CD14-positive monocyte (primary cell): ENCODE results near the gene SLC44A2. TPM values are rescaled to one million over a fixed set of nuclear protein-coding genes. Genes with fewer than 3 reads are reported as not detected.

Experiments used
- DNase-seq, 3 donors: peaks; one replicate each; pipeline ENCODE4 v3.0.0-alpha.2; 2011 to 2022
- H2AFZ ChIP-seq: 2 replicates; pipeline ENCODE4 v1.6.0; 2012; ENCODE audit warnings: mild to moderate bottlenecking, low read depth, low read length, inconsistent platforms; ENCODE audit not compliant: insufficient read depth, poor library complexity, severe bottlenecking
- H3K27ac ChIP-seq, 2 donors: 1 replicate in 1 of 2; 2 replicates in 1 of 2; pipeline ENCODE4 v1.5.1; 2012 to 2013; ENCODE audit warnings: low read length in 2 of 2, control low read depth in 1 of 2, inconsistent platforms in 1 of 2, low read depth in 1 of 2, mild to moderate bottlenecking in 1 of 2
- H3K27me3 ChIP-seq, 2 donors: one replicate each; pipeline versions ENCODE4 v1.6.0 to v1.6.1; 2011 to 2013; ENCODE audit warnings: low read length in 2 of 2; ENCODE audit not compliant: control insufficient read depth in 2 of 2, insufficient read depth in 2 of 2
- H3K36me3 ChIP-seq, 2 donors: replicated peaks in 1 of 2; 1 replicate in 1 of 2; 2 replicates in 1 of 2; pipeline versions ENCODE4 v1.5.1 to v1.6.1; 2012 to 2013; ENCODE audit warnings: low read length in 2 of 2, control low read depth in 1 of 2, inconsistent platforms in 1 of 2, mild to moderate bottlenecking in 1 of 2; ENCODE audit not compliant: insufficient read depth in 2 of 2, control insufficient read depth in 1 of 2
- H3K4me1 ChIP-seq, 2 donors: 1 replicate in 1 of 2; 2 replicates in 1 of 2; pipeline versions ENCODE4 v1.5.1 to v1.6.1; 2012 to 2013; ENCODE audit warnings: low read length in 2 of 2, control low read depth in 1 of 2, inconsistent platforms in 1 of 2, mild to moderate bottlenecking in 1 of 2, moderate library complexity in 1 of 2; ENCODE audit not compliant: insufficient read depth in 2 of 2, control insufficient read depth in 1 of 2
- H3K4me2 ChIP-seq: replicated peaks from 2 replicates; pipeline ENCODE3; 2012; ENCODE audit warnings: low read length, moderate library complexity, mild to moderate bottlenecking; ENCODE audit not compliant: poor library complexity, severe bottlenecking; ENCODE audit errors: extremely low read depth
- H3K4me3 ChIP-seq, 3 experiments: fragments of 200-600 bp in 1 of 3; sonication (generic) in 1 of 3; replicated peaks in 1 of 3; 1 replicate in 2 of 3; 2 replicates in 1 of 3; pipeline ENCODE4 v1.5.1; 2011 to 2013; ENCODE audit warnings: low read length in 3 of 3, mild to moderate bottlenecking in 3 of 3, control low read depth in 2 of 3, low read depth in 2 of 3, inconsistent platforms in 1 of 3, moderate library complexity in 1 of 3
- H3K79me2 ChIP-seq: 2 replicates; pipeline ENCODE4 v1.6.0; 2012; ENCODE audit warnings: mild to moderate bottlenecking, control low read depth, inconsistent platforms, low read length, moderate library complexity; ENCODE audit not compliant: insufficient read depth
- H3K9ac ChIP-seq: 2 replicates; pipeline ENCODE4 v1.6.0; 2017; ENCODE audit warnings: low read length, mild to moderate bottlenecking; ENCODE audit not compliant: insufficient read depth, poor library complexity, severe bottlenecking
- H3K9me3 ChIP-seq, 2 donors: replicated peaks in 1 of 2; 1 replicate in 1 of 2; 2 replicates in 1 of 2; pipeline versions ENCODE4 v1.5.1 to v1.6.1; 2012 to 2013; ENCODE audit warnings: low read length in 2 of 2, control low read depth in 1 of 2; ENCODE audit not compliant: control insufficient read depth in 1 of 2, insufficient read depth in 1 of 2
- H4K20me1 ChIP-seq: 2 replicates; pipeline ENCODE4 v1.6.0; 2012; ENCODE audit warnings: mild to moderate bottlenecking, low read length, control low read depth, moderate library complexity; ENCODE audit not compliant: insufficient read depth
- H3K27ac Mint-ChIP-seq, 7 donors: one replicate each; pipeline ENCODE4 v1.8.0; 2020; ENCODE audit warnings: mild to moderate bottlenecking in 7 of 7, mixed read lengths in 7 of 7, moderate library complexity in 6 of 7, inconsistent platforms in 2 of 7
- H3K27me3 Mint-ChIP-seq, 3 donors: one replicate each; pipeline ENCODE4 v1.8.0; 2021 to 2022; ENCODE audit warnings: low read depth in 3 of 3, mild to moderate bottlenecking in 3 of 3, mixed read lengths in 3 of 3, moderate library complexity in 3 of 3, inconsistent platforms in 1 of 3
- H3K36me3 Mint-ChIP-seq, 2 donors: one replicate each; pipeline ENCODE4 v1.8.0; 2020; ENCODE audit warnings: mixed read lengths in 2 of 2, inconsistent platforms in 1 of 2, mild to moderate bottlenecking in 1 of 2
- H3K4me1 Mint-ChIP-seq: one replicate; pipeline ENCODE4 v1.8.0; 2020; ENCODE audit warnings: mild to moderate bottlenecking, mixed read lengths
- H3K4me3 Mint-ChIP-seq, 2 donors: one replicate each; pipeline ENCODE4 v1.8.0; 2020; ENCODE audit warnings: mild to moderate bottlenecking in 2 of 2, mixed read lengths in 2 of 2, moderate library complexity in 1 of 2
- H3K9me3 Mint-ChIP-seq, 7 donors: one replicate each; pipeline ENCODE4 v1.8.0; 2020 to 2022; ENCODE audit warnings: mixed read lengths in 7 of 7, mild to moderate bottlenecking in 6 of 7, moderate library complexity in 6 of 7, inconsistent platforms in 2 of 7
- CTCF ChIP-seq: fragments of 200-600 bp; IDR thresholded peaks from one replicate; pipeline ENCODE4 v1.8.0; 2022; ENCODE audit warnings: antibody characterized with exemption, mild to moderate bottlenecking
- WGBS: methylation state at CpG from one replicate; pipeline ENCODE4 v1.1.5; 2013; ENCODE audit warnings: missing lambda C conversion rate; ENCODE audit not compliant: insufficient coverage; 5-methylcytosine and 5-hydroxymethylcytosine counted together
- intact Hi-C, 2 donors: fragments of 100-400 bp; cut with micrococcal nuclease; formaldehyde crosslinking; loops; one replicate each; pipeline versions ENCODE4 v1.15.0 to v1.15.1; 2023
- polyA plus RNA-seq, 3 donors: library from polyadenylated mRNA; depleted of rRNA in 1 of 3; unstranded in 2 of 3; stranded (reverse) in 1 of 3; fragments of 300-500 nt in 2 of 3; fragments of >200 nt in 1 of 3; fragmentation: Illumina TruSeq in 2 of 3; gene quantifications; 1 replicate in 2 of 3; 2 replicates in 1 of 3; pipeline ENCODE4 v1.2.3, GENCODE V29; 2012 to 2021

The SLC44A2 gene
- polyA plus RNA-seq, 3 donors = 43.5 to 95.9 (median 69.4) TPM

- no peak overlapping the region for H3K4me3 Mint-ChIP-seq
- peaks cover 25% of the 10 kb centered on the region for H3K79me2 ChIP-seq
- TF ChIP-seq CTCF = no peak
- H4K20me1 ChIP-seq = peaks cover 36% of the 10 kb centered on the region
- peaks cover 93 to 98% of the 10 kb centered on the region in 2 donors for H3K36me3 Mint-ChIP-seq
- 99% methylated on average over 8 of the region's 15 CpGs for WGBS
- intact Hi-C loops = no loop called here
- no peaks in the 10 kb centered on the region for H3K27me3 ChIP-seq
- H3K9me3 Mint-ChIP-seq = no peaks in the 10 kb centered on the region
- H3K27ac Mint-ChIP-seq = no peak overlapping the region
- no peak overlapping the region for H3K9ac ChIP-seq
- no peak overlapping the region for H3K4me3 ChIP-seq
- DNase-seq = no peak
- H2AFZ ChIP-seq = no peak overlapping the region
- no peaks in the 10 kb centered on the region for H3K27me3 Mint-ChIP-seq
- H3K9me3 ChIP-seq = no peaks in the 10 kb centered on the region
- peaks cover 98 to 100% of the 10 kb centered on the region in 2 donors for H3K36me3 ChIP-seq
- H3K4me1 Mint-ChIP-seq = no peaks in the 10 kb centered on the region
- no peaks in the 10 kb centered on the region for H3K4me1 ChIP-seq
- no peak overlapping the region for H3K27ac ChIP-seq
- no peak overlapping the region for H3K4me2 ChIP-seq
These were observed 57.2 kb downstream of the SLC44A2 start for GRCh38 chr19:10682397-10683063.

GRCh38 chr19:10683064-10683426 lies 57.7 kb downstream of the SLC44A2 start:
- peaks cover 20% of the 10 kb centered on the region for H3K79me2 ChIP-seq
- peaks cover 37% of the 10 kb centered on the region for H4K20me1 ChIP-seq
- no peaks in the 10 kb centered on the region for H3K27me3 ChIP-seq
- Mint-ChIP-seq H3K36me3 (peaks cover 93 to 98% of the 10 kb centered on the region in 2 donors), H3K27ac (peak overlapping the region in 1 of 7 donors; percentile 68), H3K9me3 (no peaks in the 10 kb centered on the region), H3K4me1 (no peaks in the 10 kb centered on the region), H3K27me3 (no peaks in the 10 kb centered on the region), H3K4me3 (no peak overlapping the region)
- H3K4me1 ChIP-seq = no peaks in the 10 kb centered on the region
- H3K36me3 ChIP-seq = peaks cover 98 to 100% of the 10 kb centered on the region in 2 donors
- TF ChIP-seq CTCF = no peak
- H3K4me2 ChIP-seq = no peak overlapping the region
- no peak overlapping the region for H3K27ac ChIP-seq
- H3K9ac ChIP-seq = no peak overlapping the region
- no peak for DNase-seq
- no peak overlapping the region for H3K4me3 ChIP-seq
- intact Hi-C loops = no loop called here
- 98% methylated on average over 15 of the region's 15 CpGs for WGBS
- no peak overlapping the region for H2AFZ ChIP-seq
- no peaks in the 10 kb centered on the region for H3K9me3 ChIP-seq
